A549 (cell line): ENCODE measurements around the gene OR2G2. TPM values are rescaled to one million over a fixed set of nuclear protein-coding genes. Genes with fewer than 3 reads are reported as not detected.

Source experiments
- ATAC-seq, 2 experiments: fragments of 200-7000 bp in 1 of 2; fragments of >200 bp in 1 of 2; cut with Nextera tagmentation in 1 of 2; cut with Tn5 transposase in 1 of 2; 3 replicates each; pipeline versions ENCODE4 v1.8.0 to v1.9.1; 2018 to 2020; ENCODE audit warnings: mild to moderate bottlenecking in 1 of 2, moderate library complexity in 1 of 2
- CTCF ChIA-PET: fragments of 300-600 bp; sonication (Branson Sonifier 250); formaldehyde crosslinking; extraction: SDS; loops from one replicate; lab custom pipeline; 2021; ENCODE audit warnings: antibody characterized with exemption, inconsistent platforms; lab: Yijun Ruan, JAX
- POLR2A ChIA-PET: fragments of 350-600 bp; formaldehyde crosslinking; extraction: SDS; loops from one replicate; lab custom pipeline; 2021; ENCODE audit warnings: antibody characterized with exemption, inconsistent platforms; lab: Yijun Ruan, JAX
- DNase-seq, 2 experiments: peaks; one replicate each; pipeline versions ENCODE4 v3.0.0 to v3.0.0-alpha.2; 2011 to 2016; ENCODE audit warnings: low read depth in 1 of 2, low spot score in 1 of 2
- FAIRE-seq: peaks from 2 replicates; lab custom pipeline; 2011; peaks lifted over from hg19 to GRCh38; lab: Jason Lieb, UNC
- H3K27ac ChIP-seq, 2 experiments: fragments of >200 bp; sonication (Bioruptor Twin); formaldehyde crosslinking; 3 replicates each; pipeline ENCODE4 v1.5.1; 2016 to 2017
- H3K4me1 ChIP-seq: fragments of >200 bp; sonication (Bioruptor Twin); formaldehyde crosslinking; 3 replicates; pipeline ENCODE4 v1.6.1; 2016
- H3K4me2 ChIP-seq: fragments of >200 bp; sonication (Bioruptor Twin); formaldehyde crosslinking; 3 replicates; pipeline ENCODE4 v1.6.1; 2016
- H3K4me3 ChIP-seq: fragments of >200 bp; sonication (Bioruptor Twin); formaldehyde crosslinking; 3 replicates; pipeline ENCODE4 v1.5.1; 2016
- H3K9me3 ChIP-seq: fragments of >200 bp; sonication (Bioruptor Twin); formaldehyde crosslinking; 3 replicates; pipeline ENCODE4 v1.6.1; 2016
- ATOH8 ChIP-seq: fragments of 250-450 bp; sonication (Bioruptor Pico); IDR thresholded peaks from 2 replicates; pipeline ENCODE4 v1.5.0; 2020; ENCODE audit warnings: low read depth, mild to moderate bottlenecking, moderate library complexity
- BCL3 ChIP-seq: fragments of >200 bp; sonication (Bioruptor Twin); formaldehyde crosslinking; IDR thresholded peaks from 3 replicates; pipeline ENCODE4 v1.6.1; 2016
- BHLHE40 ChIP-seq: IDR thresholded peaks from 2 replicates; pipeline ENCODE4 v1.6.1; 2012; ENCODE audit warnings: low read depth, low read length, inconsistent platforms
- CEBPB ChIP-seq, 2 experiments: fragments of >200 bp in 1 of 2; sonication (Bioruptor Twin) in 1 of 2; formaldehyde crosslinking in 1 of 2; IDR thresholded peaks; 2 replicates each; pipeline ENCODE4 v1.6.1; 2012 to 2016
- CHD2 ChIP-seq: fragments of 150-350 bp; IDR thresholded peaks from 2 replicates; pipeline ENCODE4 v1.6.1; 2014; ENCODE audit warnings: low read length; ENCODE audit not compliant: partially characterized antibody
- CTCF ChIP-seq: fragments of >200 bp; sonication (Bioruptor Twin); formaldehyde crosslinking; IDR thresholded peaks from 3 replicates; pipeline ENCODE4 v1.5.1; 2016
- EHF ChIP-seq: fragments of 250-450 bp; sonication (Bioruptor Pico); IDR thresholded peaks from 2 replicates; pipeline ENCODE4 v1.5.0; 2020; ENCODE audit warnings: mild to moderate bottlenecking
- EHMT2 ChIP-seq: fragments of 200-600 bp; sonication (generic); IDR thresholded peaks from 2 replicates; pipeline ENCODE4 v1.6.1; 2016; ENCODE audit warnings: antibody characterized with exemption, low read depth, mild to moderate bottlenecking, moderate library complexity
- ESRRA ChIP-seq: fragments of 150-350 bp; IDR thresholded peaks from 2 replicates; pipeline ENCODE4 v1.6.1; 2014; ENCODE audit warnings: mild to moderate bottlenecking, low read length, borderline replicate concordance
- FOXS1 ChIP-seq: fragments of 250-450 bp; sonication (Bioruptor Pico); IDR thresholded peaks from 2 replicates; pipeline ENCODE4 v1.5.0; 2020; ENCODE audit warnings: mild to moderate bottlenecking, moderate library complexity
- JUN ChIP-seq, 2 experiments: fragments of >200 bp; sonication (Bioruptor Twin); formaldehyde crosslinking; IDR thresholded peaks; 2 replicates in 1 of 2; 3 replicates in 1 of 2; pipeline ENCODE4 v1.6.1; 2016 to 2017
- JUNB ChIP-seq: fragments of >200 bp; sonication (Bioruptor Twin); formaldehyde crosslinking; IDR thresholded peaks from 2 replicates; pipeline ENCODE4 v1.6.1; 2016
- MAZ ChIP-seq: fragments of 150-350 bp; IDR thresholded peaks from 2 replicates; pipeline ENCODE4 v1.6.1; 2014; ENCODE audit warnings: antibody characterized with exemption, low read depth, low read length, borderline replicate concordance
- MYC ChIP-seq: IDR thresholded peaks from 2 replicates; pipeline ENCODE4 v1.6.1; 2012; ENCODE audit warnings: mild to moderate bottlenecking, inconsistent platforms, low read length, improper control_type of control experiment, borderline replicate concordance
- NFE2L2 ChIP-seq: fragments of 150-350 bp; conservative IDR thresholded peaks from 2 replicates; pipeline ENCODE4 v1.6.1; 2014; ENCODE audit warnings: low read length
- NPAS2 ChIP-seq: fragments of 250-450 bp; sonication (Bioruptor Pico); IDR thresholded peaks from 2 replicates; pipeline ENCODE4 v1.8.0; 2022; ENCODE audit warnings: mild to moderate bottlenecking, moderate library complexity, borderline replicate concordance
- NR3C1 ChIP-seq: fragments of >200 bp; sonication (Bioruptor Twin); formaldehyde crosslinking; IDR thresholded peaks from 3 replicates; pipeline ENCODE4 v1.6.1; 2017
- PHF8 ChIP-seq: fragments of 200-600 bp; sonication (generic); IDR thresholded peaks from 2 replicates; pipeline ENCODE4 v1.6.1; 2016; ENCODE audit warnings: low read depth, mild to moderate bottlenecking, antibody characterized with exemption, moderate library complexity, borderline replicate concordance
- RAD21 ChIP-seq, 2 experiments: fragments of >200 bp in 1 of 2; sonication (Bioruptor Twin) in 1 of 2; formaldehyde crosslinking in 1 of 2; IDR thresholded peaks in 1 of 2; conservative IDR thresholded peaks in 1 of 2; 2 replicates in 1 of 2; 3 replicates in 1 of 2; pipeline ENCODE4 v1.6.1; 2012 to 2018; ENCODE audit warnings: inconsistent platforms in 1 of 2
- RARB ChIP-seq: fragments of 250-450 bp; sonication (Bioruptor Pico); IDR thresholded peaks from 2 replicates; pipeline ENCODE4 v1.8.0; 2021; ENCODE audit warnings: mild to moderate bottlenecking, moderate library complexity
- RCOR1 ChIP-seq: fragments of 150-350 bp; IDR thresholded peaks from 2 replicates; pipeline ENCODE4 v1.6.1; 2014; ENCODE audit warnings: antibody characterized with exemption, low read length, low read depth
- RFX5 ChIP-seq: fragments of 450-650 bp; IDR thresholded peaks from 2 replicates; pipeline ENCODE4 v1.7.1; 2014; ENCODE audit warnings: antibody characterized with exemption, mild to moderate bottlenecking, moderate library complexity
- SREBF2 ChIP-seq: fragments of 450-650 bp; IDR thresholded peaks from 2 replicates; pipeline ENCODE4 v1.6.1; 2014; ENCODE audit warnings: mild to moderate bottlenecking, moderate library complexity
- TFCP2L1 ChIP-seq: fragments of 250-450 bp; sonication (Bioruptor Pico); IDR thresholded peaks from 2 replicates; pipeline ENCODE4 v1.5.0; 2021; ENCODE audit warnings: mild to moderate bottlenecking
- TP53 ChIP-seq: fragments of 250-450 bp; sonication (Bioruptor Pico); IDR thresholded peaks from 2 replicates; pipeline ENCODE4 v1.5.0; 2021; ENCODE audit warnings: mild to moderate bottlenecking, moderate library complexity
- USF2 ChIP-seq: fragments of 450-650 bp; IDR thresholded peaks from 2 replicates; pipeline ENCODE4 v1.6.1; 2014; ENCODE audit warnings: antibody characterized with exemption
- WGBS: methylation state at CpG from one replicate; pipeline ENCODE4 v1.1.6; 2017; ENCODE audit errors: missing lambda C conversion rate; 5-methylcytosine and 5-hydroxymethylcytosine counted together
- polyA plus RNA-seq, 4 experiments: library from polyadenylated mRNA; depleted of rRNA in 3 of 4; stranded (reverse); fragments of >200 nt; fragmentation: RNase III in 1 of 4; extraction: RNeasy Plus Mini Kit Qiagen cat#74134 plus additional on column Dnase treatment in 1 of 4; gene quantifications; 2 replicates in 3 of 4; 3 replicates in 1 of 4; pipeline ENCODE4 v1.2.3, GENCODE V29; 2011 to 2017

Gene OR2G2
- polyA plus RNA-seq, 2 of the 4 experiments (the other 2 are of a cell fraction): not detected

- Histone ChIP-seq H3K4me1 (no peaks in the 10 kb centered on the region), H3K27ac (no peak overlapping the region), H3K4me3 (no peak overlapping the region), H3K4me2 (no peak overlapping the region)
- no peak for FAIRE-seq
- ATAC-seq: no peak
- no peak for TF ChIP-seq EHMT2
- TF ChIP-seq CTCF: no peak
- no peak for TF ChIP-seq CEBPB (IDR thresholded peaks at IDR 0.05)
- TF ChIP-seq MAZ: no peak
- TF ChIP-seq PHF8: no peak
- TF ChIP-seq SREBF2: no peak
- no peak for TF ChIP-seq MYC
- no peak for TF ChIP-seq RARB (CRISPR knock-in tag)
- TF ChIP-seq, all 56 proteins: peak for 0
- ChIA-PET CTCF (interaction anchor here (0.6 kb wide), 1 partner anchor 941 kb away, joined by 3 read pairs; no protein-coding TSS in a partner anchor), POLR2A (no interaction called here)
- DNase-seq: no peak
- H3K9me3 ChIP-seq: peaks cover 8% of the 10 kb centered on the region; the same call in 2 of the 3 replicates
Observed at GRCh38 chr1:247574664-247575063, 13.5 kb upstream of the OR2G2 start.

GRCh38 chr1:247576514-247576913, 11.6 kb upstream of the OR2G2 start:
- ATAC-seq (no peak), FAIRE-seq (no peak), DNase-seq (peak in 1 of 2 experiments; percentile 5)
- TF ChIP-seq EHF (CRISPR knock-in tag): no peak
- peak in 1 of 2 experiments; percentile 34; a peak in 2 of 5 replicates for TF ChIP-seq RAD21 (conservative IDR thresholded peaks at IDR 0.05 in 1 of 2, IDR thresholded peaks at IDR 0.05 in 1 of 2)
- Histone ChIP-seq H3K27ac (no peak overlapping the region), H3K4me3 (no peak overlapping the region), H3K4me2 (no peak overlapping the region), H3K9me3 (peaks cover 8% of the 10 kb centered on the region; the same call in 2 of the 3 replicates), H3K4me1 (no peaks in the 10 kb centered on the region)
- ChIA-PET POLR2A (no interaction called here), CTCF (interaction anchor here (1.3 kb wide), 1 partner anchor 10 kb away, joined by 4 read pairs; no protein-coding TSS in a partner anchor)
- 6% methylated on average over 3 of the region's 3 CpGs for WGBS

- ChIA-PET POLR2A (no interaction called here), CTCF (no interaction called here)
- H3K27ac ChIP-seq: no peak overlapping the region
- no peak overlapping the region for H3K4me3 ChIP-seq
- H3K4me1 ChIP-seq: no peaks in the 10 kb centered on the region
- TF ChIP-seq JUNB: no peak
- no peak for TF ChIP-seq ATOH8 (CRISPR knock-in tag)
- no peak for TF ChIP-seq NR3C1
- TF ChIP-seq NPAS2: no peak
- TF ChIP-seq RFX5: no peak
- no peak for TF ChIP-seq FOXS1 (CRISPR knock-in tag)
- TF ChIP-seq USF2: no peak
- TF ChIP-seq BHLHE40: no peak
- TF ChIP-seq TFCP2L1 (CRISPR knock-in tag): no peak
- TF ChIP-seq PHF8: no peak
- TF ChIP-seq JUN (IDR thresholded peaks at IDR 0.05): no peak
- no peak for TF ChIP-seq ESRRA
- no peak for TF ChIP-seq BCL3
- no peak for TF ChIP-seq RCOR1
- TF ChIP-seq NFE2L2: no peak
- TF ChIP-seq TP53 (CRISPR knock-in tag): no peak
- no peak for TF ChIP-seq CHD2
- DNase-seq: no peak
- H3K9me3 ChIP-seq: peaks cover 8% of the 10 kb centered on the region; the same call in 1 of the 3 replicates
- H3K4me2 ChIP-seq: no peak overlapping the region
- no peak for FAIRE-seq
- ATAC-seq: no peak
- WGBS: 4% methylated on average over 5 of the region's 5 CpGs
Observed at GRCh38 chr1:247578946-247579460, 9.2 kb upstream of the OR2G2 start.
